SK-N-SH treated with all-trans-retinoic acid at 6 μM for 48 hours (cell line): Measurements from ENCODE around the gene SLC35B2.

Source experiments
- ARNTL ChIP-seq: fragments of 450-650 bp; formaldehyde crosslinking; IDR thresholded peaks from 2 replicates; pipeline ENCODE4 v1.5.0; 2020; ENCODE audit warnings: low read depth, mild to moderate bottlenecking, moderate library complexity, borderline replicate concordance
- CREB5 ChIP-seq: fragments of 250-450 bp; sonication (Bioruptor Pico); IDR thresholded peaks from 2 replicates; pipeline ENCODE4 v1.5.1; 2020; ENCODE audit warnings: low read depth, mild to moderate bottlenecking, moderate library complexity
- CSDC2 ChIP-seq: fragments of 250-450 bp; sonication (Bioruptor Pico); IDR thresholded peaks from 2 replicates; pipeline ENCODE4 v1.5.0; 2020; ENCODE audit warnings: mild to moderate bottlenecking, moderate library complexity
- ESRRG ChIP-seq: fragments of 250-450 bp; sonication (Bioruptor Pico); IDR thresholded peaks from 2 replicates; pipeline ENCODE4 v1.6.1; 2021; ENCODE audit warnings: mild to moderate bottlenecking
- PATZ1 ChIP-seq: fragments of 250-450 bp; sonication (Bioruptor Pico); IDR thresholded peaks from 2 replicates; pipeline ENCODE4 v1.8.0; 2020; ENCODE audit warnings: mild to moderate bottlenecking, moderate library complexity, borderline replicate concordance
- PPARA ChIP-seq: fragments of 250-450 bp; sonication (Bioruptor Pico); IDR thresholded peaks from 2 replicates; pipeline ENCODE4 v1.5.0; 2020; ENCODE audit warnings: mild to moderate bottlenecking, borderline replicate concordance
- ZFP30 ChIP-seq: fragments of 450-650 bp; formaldehyde crosslinking; IDR thresholded peaks from 2 replicates; pipeline ENCODE4 v1.5.0; 2022; ENCODE audit warnings: mild to moderate bottlenecking, moderate library complexity

DNA sequence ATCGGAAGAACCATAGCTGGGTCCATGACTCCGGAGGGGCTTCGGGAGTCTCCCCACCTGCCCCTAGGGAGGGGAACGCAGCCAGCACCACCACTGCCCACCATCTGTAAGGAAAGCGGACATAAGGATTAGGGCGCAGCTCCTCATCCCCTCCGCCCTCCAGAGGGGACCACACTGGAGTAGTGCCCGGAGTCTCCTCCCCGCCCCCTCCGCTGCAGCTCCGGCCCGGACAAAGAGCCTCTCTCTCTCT is 628 bp downstream of the SLC35B2 start:
- TF ChIP-seq PATZ1 (CRISPR knock-in tag) (no peak), PPARA (CRISPR knock-in tag) (no peak), CREB5 (CRISPR knock-in tag) (no peak), ZFP30 (no peak), CSDC2 (CRISPR knock-in tag) (no peak), ARNTL (CRISPR knock-in tag) (no peak), ESRRG (CRISPR knock-in tag) (no peak)
